T-helper 2 cell (primary cell): ENCODE data around the gene SDK1.

Source experiments
- DNase-seq, 5 experiments: peaks; one replicate each; pipeline versions ENCODE4 v3.0.0 to v3.0.0-alpha.2; 2012 to 2022

Gene SDK1

GRCh38 chr7:3425087-3425486, 124.0 kb downstream of the SDK1 start:
- DNase-seq, result no peak

DNA sequence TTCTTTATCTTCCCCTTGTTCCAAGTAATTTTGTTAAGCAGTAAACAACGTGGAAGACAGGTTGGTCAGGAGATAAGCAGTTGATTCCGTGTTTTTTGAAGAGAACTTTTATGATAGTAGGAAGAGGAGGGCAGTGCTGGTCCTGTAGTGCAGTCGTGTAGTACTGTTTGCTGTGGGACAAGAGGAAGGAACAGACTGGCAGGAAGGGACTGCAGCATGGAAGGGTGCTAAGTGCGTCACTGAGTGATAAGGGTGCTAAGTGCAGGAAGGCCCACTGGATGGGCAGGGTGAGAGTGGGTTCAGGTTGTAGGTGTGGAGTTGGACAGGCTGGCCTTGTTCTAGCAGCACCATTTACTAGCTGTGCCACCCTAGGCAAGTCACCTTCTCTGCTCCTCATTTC, 125.0 kb downstream of the SDK1 start:
- DNase-seq, result no peak

DNA sequence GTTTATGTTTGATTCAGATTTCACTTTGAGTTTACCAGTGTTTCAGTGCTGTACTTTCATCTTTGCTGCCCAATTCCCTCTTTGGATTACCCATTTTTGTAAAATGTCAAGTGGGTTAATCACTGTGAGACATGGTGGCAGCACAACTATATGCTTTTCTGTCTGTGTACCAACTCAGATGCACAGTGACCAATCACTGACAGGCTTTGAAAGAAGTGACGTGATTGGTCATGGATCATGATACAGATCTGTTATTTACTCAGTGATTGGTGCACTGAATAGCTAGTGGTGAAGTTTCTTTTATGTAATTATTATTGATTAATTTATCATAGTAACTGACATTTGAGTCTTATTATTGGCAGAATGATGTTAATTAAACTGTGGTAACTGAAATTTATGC, 126.9 kb downstream of the SDK1 start:
- peak in 1 of 5 experiments; percentile 10 for DNase-seq

GRCh38 chr7:3429981-3430380, 128.9 kb downstream of the SDK1 start:
- DNase-seq, result no peak

DNA sequence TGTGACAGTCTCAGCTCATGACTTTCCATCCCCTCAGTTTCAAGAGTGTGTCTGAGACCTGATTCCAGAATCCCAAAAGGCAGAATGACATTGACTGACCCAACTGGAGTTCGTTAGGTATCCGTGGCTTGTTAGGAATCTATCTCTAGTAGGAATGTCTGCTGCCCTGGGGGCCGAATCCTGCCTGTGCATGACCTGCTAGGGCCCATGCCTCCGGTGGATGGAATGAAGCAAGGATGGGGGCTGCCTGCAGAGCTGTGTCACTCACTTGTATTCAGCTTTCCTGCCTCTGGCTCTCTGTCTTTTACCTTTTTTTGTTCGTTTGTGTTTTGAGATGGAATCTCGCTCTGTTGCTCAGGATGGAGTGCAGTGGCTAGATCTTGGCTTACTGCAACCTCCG, 129.5 kb downstream of the SDK1 start:
- no peak for DNase-seq

DNA sequence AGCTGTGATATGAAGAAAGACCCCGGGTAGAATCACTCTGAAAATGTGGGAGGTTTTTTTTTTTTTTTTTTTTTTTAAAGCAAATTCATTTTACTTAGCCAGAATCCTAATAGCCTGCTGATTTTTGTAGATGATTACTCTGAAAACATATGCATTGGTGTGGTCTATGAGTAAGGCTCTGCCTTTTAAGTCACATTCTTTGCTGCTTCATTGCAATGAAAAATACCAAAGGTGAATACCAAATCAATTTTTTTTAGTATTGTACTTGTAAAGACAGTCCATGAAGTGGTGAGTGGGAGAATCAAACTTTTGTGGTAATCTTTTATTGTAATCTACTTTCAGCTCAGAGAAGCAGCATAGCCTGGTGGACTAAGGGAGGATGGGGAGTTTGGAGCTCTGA, 130.3 kb downstream of the SDK1 start:
- peak in 1 of 5 experiments; percentile 7 for DNase-seq

GRCh38 chr7:3432911-3433310, 131.9 kb downstream of the SDK1 start:
- DNase-seq, result no peak

DNA sequence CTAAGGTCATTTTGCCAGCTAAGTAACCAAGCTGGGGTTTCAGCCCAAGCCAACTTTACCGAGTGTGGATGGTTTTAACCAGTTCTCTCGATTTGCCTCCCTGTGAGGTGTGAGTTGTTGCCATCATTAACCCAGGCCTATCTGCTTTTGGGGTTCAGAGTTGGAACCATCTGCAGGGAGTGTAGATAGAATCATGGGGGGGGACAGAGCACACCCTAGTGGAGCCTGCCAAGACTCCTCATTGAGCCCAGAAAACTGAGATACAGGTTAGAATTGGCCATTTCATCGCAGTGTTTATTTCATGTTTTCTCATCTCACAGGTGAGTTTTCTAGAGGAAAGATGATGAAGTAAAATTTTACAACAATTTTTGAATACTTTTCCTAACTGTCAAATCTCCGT, 133.6 kb downstream of the SDK1 start:
- DNase-seq, result peak in 1 of 5 experiments; percentile 12

GRCh38 chr7:3436112-3436511, 135.1 kb downstream of the SDK1 start:
- DNase-seq, result no peak

DNA sequence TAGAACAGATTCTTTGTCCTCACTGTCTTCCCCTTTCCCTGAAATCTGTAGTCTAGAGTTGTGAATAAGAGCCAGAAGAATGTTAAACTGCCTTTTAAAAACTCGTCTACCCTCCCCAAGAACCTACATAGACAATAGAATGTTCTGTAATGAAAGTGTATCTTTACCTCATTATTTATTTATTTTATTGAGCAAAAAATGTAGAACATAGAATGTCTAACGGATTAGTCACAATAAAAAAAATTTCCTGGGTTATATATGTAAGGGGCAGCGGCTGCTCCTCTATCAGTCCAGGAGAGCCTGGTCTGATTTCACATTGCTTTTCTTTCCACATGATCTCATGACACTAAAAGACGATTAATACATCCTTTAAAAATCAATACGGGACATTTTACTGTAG, 135.7 kb downstream of the SDK1 start:
- DNase-seq, result no peak

- no peak for DNase-seq
Observed at GRCh38 chr7:3437467-3437866, 136.4 kb downstream of the SDK1 start.

DNA sequence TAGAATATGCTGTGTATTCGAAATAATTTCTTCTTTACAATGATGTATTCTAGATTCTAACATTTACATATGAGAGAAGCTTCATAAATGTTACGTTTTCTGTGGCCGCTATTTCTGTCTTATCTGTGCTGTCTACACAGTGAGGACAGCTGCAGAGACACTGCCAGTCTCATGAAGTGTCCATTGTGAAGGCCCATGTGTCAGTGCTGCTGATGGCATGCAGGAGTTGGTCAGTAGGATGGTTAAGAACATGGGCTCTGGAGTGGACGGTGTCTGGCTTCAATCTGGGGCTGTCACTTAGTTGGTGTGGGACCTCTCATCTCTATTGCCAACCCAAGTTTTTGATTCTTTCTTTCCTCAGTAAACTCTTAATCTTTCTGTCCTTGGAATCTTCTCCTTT, 137.3 kb downstream of the SDK1 start:
- DNase-seq, result no peak

DNA sequence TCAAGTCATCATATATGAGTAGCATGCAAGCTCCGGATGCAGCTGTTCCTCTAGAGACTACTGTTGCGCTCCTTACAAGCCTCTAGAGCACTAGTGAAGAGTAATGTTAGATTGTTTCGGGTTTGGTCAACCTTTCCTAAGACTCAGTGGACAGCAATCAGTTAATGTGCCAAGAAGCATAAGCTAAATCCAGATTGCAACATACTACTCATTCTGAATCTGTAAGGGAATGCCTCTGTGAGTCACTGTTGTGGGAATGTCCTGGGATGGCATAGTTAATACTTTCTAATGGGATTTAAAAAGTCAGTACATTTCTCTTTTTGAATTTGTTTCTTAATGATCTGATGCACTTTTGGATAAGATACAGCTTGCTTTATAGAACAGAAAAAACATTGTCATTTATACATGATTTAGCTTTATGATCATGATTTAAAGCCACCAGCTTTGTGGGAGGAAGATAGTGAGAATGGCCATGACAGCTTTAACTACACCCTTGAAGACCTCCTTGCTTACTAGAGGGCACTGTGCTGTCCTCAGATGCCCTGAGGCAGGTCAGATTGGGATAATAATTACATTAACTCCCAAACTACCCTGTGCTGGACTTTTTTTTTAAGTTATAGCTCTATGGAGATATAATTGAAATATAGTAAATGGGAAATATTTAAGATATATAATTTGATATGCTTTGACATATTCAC, 138.4 kb downstream of the SDK1 start:
- DNase-seq, result no peak

- no peak for DNase-seq
Observed at GRCh38 chr7:3440509-3440908, 139.5 kb downstream of the SDK1 start.

DNA sequence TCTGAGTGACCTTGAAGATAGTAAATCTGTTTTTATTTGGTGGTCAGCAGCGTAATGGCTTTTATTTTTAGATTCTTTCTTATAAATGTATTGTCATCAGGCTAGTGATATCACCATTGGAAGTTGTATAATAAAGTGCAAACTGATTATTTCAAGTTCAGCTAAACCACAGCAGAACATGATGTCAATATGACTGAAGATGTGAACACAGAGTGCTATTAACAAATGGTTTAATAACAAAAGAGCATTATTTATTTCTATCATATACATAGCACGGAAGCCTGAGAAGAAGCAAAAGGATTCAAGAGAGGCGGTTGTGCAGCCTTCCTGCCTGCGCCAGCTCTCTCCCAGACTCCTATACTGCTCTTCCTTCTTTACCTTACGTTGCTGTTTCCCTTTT, 142.7 kb downstream of the SDK1 start:
- DNase-seq, result no peak

- DNase-seq, result no peak
Observed at GRCh38 chr7:3446786-3447185, 145.7 kb downstream of the SDK1 start.

GRCh38 chr7:3451701-3452100, 150.6 kb downstream of the SDK1 start:
- DNase-seq, result no peak

GRCh38 chr7:3453398-3453797, 152.3 kb downstream of the SDK1 start:
- no peak for DNase-seq

DNA sequence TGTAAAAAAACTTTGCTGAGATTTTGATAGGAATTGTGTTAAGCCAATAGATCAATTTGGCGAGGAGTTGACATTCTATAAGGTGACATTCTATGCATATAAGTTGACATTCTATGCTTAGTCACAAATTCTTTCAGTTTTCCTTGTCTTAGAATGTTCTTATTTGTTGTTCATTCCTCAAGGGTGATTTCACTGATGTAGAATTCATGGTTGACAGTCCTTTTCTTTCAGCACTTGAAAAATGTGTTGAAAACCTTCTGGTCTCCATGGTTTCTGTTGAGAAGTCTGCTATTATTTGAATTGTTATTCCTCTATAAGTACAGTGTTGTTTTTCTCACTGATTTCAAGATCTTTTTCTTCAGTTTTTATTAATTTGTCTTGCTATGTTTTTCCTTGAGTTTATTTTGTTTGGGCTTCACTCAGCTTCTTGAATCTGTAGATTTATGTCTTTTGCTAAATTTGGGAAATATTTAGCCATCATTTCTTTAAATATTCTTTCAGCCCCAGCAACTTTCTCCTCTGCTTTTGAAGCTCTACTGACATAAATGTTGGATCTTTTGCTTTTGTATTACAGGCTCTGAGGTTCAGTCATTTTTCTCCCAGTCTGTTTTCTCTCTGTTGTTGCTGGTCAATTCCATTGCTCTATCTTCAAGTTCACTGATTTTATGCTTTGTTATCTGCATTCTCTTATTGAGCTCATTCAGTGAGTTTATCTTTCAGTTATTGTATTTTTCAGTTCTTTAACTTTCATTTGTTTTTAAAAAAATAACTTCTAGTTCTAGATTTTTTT, 154.9 kb downstream of the SDK1 start:
- DNase-seq, result no peak

- DNase-seq, result no peak
Observed at GRCh38 chr7:3459111-3459510, 158.1 kb downstream of the SDK1 start.

DNA sequence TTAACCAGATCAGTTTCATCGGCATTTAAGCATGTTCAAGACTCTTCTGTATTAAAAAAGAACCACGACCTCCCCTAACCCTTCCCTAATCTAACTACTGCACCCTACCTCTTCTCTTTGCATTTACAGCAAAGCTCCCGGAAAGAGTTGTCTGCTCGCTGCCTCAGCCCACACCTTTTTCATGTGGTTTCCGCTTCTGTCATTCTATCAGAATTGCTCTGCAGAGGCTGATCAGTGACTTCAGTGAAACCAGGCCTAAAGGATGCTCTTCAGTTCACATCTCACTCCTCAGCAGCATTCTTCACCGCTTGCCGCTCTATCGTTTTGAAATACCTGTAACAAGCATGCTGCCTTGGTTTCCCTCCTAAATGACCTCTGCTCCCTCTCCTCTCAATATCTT, 160.9 kb downstream of the SDK1 start:
- DNase-seq, result peak in 4 of 5 experiments; percentile 35 to 93 (median 54)

- no peak for DNase-seq
Observed at GRCh38 chr7:3463696-3464095, 162.6 kb downstream of the SDK1 start.

DNA sequence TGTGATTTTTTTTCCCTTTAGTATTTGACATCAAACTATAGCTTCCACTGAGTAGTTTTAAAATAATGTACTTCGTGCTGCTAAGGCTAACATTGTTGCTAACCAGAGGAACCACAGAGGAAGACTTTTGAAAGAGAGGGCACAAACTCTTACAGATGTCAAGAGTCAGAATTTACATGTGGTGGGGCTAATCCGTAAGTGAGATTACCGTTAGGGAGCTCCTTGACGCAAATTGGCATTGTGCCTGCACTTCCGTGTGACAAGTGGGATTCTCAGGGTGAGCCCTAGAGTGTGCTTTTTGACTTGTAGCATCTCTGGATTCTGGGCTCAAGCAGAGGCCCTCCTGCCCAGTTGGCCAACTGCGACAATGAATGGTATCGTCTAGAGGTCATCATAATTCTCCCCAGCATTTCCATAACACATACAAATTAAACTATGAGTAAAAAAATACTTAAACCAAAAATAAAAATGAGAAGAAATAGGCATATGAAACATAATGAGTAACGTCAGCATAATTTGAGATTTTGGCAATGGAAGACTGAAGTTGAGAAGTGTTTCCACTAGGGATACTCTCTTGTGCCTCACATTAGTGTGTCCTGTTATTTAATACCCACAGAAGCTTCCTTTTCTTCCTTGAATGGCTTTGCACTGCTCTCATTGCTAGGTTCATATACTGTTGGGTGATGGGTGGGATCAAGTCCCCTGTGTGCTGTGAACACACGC, 164.0 kb downstream of the SDK1 start:
- DNase-seq, result peak in 2 of 5 experiments; percentile 40 to 41

DNA sequence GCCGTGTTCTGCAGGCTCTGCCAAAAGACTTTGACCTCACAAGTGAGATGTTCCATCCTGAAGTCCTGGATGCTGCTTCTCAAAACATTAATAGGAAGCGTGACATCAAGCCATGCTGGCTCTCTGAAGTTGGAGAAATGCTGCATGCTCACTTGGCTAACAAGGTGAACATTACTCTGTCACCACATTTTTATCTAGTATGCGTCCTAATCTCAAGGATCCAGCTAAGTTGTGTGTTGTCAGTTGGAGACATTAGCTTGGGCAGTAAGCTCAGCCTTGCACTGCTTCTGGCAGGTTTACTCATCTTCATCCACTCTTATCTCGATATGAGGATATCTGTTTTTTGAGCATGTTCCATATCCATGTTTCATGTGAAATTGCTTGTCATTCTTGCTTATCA, 165.2 kb downstream of the SDK1 start:
- no peak for DNase-seq
